ENCODE data around the gene LRRC32.

GRCh38 chr11:76682106-76682505, 11.6 kb upstream of the LRRC32 start:
- TF ChIP-seq CTCF (conservative IDR thresholded peaks at IDR 0.05; ENCODE audit: low read depth, low read length): no peak
- TF ChIP-seq POLR2A (IDR thresholded peaks at IDR 0.05; ENCODE audit: low read depth, low read length): no peak
- TF ChIP-seq RAD21 (IDR thresholded peaks at IDR 0.05; ENCODE audit: low read length): no peak
- no peak for TF ChIP-seq ELK1 (IDR thresholded peaks at IDR 0.05; ENCODE audit: borderline replicate concordance, low read depth, low read length)
- no peak for TF ChIP-seq RFX5 (IDR thresholded peaks at IDR 0.05; ENCODE audit: low read depth, low read length)
- no peak for TF ChIP-seq BHLHE40 (IDR thresholded peaks at IDR 0.05; ENCODE audit: low read depth, low read length)
- no peak for TF ChIP-seq CEBPB (IDR thresholded peaks at IDR 0.05; ENCODE audit: low read depth, low read length)
- no peak for TF ChIP-seq MXI1 (IDR thresholded peaks at IDR 0.05; ENCODE audit: borderline replicate concordance, low read depth, low read length)
- no peak for TF ChIP-seq CHD1 (IDR thresholded peaks at IDR 0.05; ENCODE audit: low read depth, low read length)
- no peak for TF ChIP-seq SMC3 (IDR thresholded peaks at IDR 0.05; ENCODE audit: low read depth, low read length)
- TF ChIP-seq USF2 (IDR thresholded peaks at IDR 0.05; ENCODE audit: low read depth, low read length): no peak
- no peak for TF ChIP-seq RCOR1 (IDR thresholded peaks at IDR 0.05; ENCODE audit: insufficient replicate concordance, low read length)

Data from IMR-90 (cell line).